HG02852 (cell line): Measurements from ENCODE around the gene EPHB2.

Experiments used
- ATAC-seq: cut with Tn5 transposase; IDR thresholded peaks from one replicate; pipeline ENCODE4 v1.9.1; 2021; ENCODE audit warnings: mild to moderate bottlenecking, moderate library complexity; ENCODE audit not compliant: unreplicated experiment

The EPHB2 gene

GRCh38 chr1:22875841-22876240, 165.2 kb downstream of the EPHB2 start:
- no peak for ATAC-seq

GRCh38 chr1:22876359-22877111, 165.9 kb downstream of the EPHB2 start:
- no peak for ATAC-seq

GRCh38 chr1:22877112-22877915, 166.7 kb downstream of the EPHB2 start:
- no peak for ATAC-seq

GRCh38 chr1:22877980-22878379, 167.3 kb downstream of the EPHB2 start:
- no peak for ATAC-seq

- no peak for ATAC-seq
Measured at GRCh38 chr1:22878626-22879025, 168.0 kb downstream of the EPHB2 start.

- ATAC-seq, result no peak
Measured at GRCh38 chr1:22879445-22879844, 168.8 kb downstream of the EPHB2 start.

GRCh38 chr1:22880174-22880601, 169.5 kb downstream of the EPHB2 start:
- no peak for ATAC-seq

- no peak for ATAC-seq
Measured at GRCh38 chr1:22883406-22883805, 172.8 kb downstream of the EPHB2 start.

- no peak for ATAC-seq
Measured at GRCh38 chr1:22884806-22885530, 174.3 kb downstream of the EPHB2 start.

GRCh38 chr1:22886211-22886610, 175.6 kb downstream of the EPHB2 start:
- ATAC-seq, result no peak

GRCh38 chr1:22887491-22887890, 176.9 kb downstream of the EPHB2 start:
- no peak for ATAC-seq

- ATAC-seq, result no peak
Measured at GRCh38 chr1:22888320-22889075, 177.9 kb downstream of the EPHB2 start.

- ATAC-seq, result no peak
Measured at GRCh38 chr1:22889213-22889827, 178.7 kb downstream of the EPHB2 start.

GRCh38 chr1:22892789-22893188, 182.2 kb downstream of the EPHB2 start:
- ATAC-seq, result no peak

- no peak for ATAC-seq
Measured at GRCh38 chr1:22893292-22893691, 182.7 kb downstream of the EPHB2 start.

- ATAC-seq, result no peak
Measured at GRCh38 chr1:22895357-22895756, 184.7 kb downstream of the EPHB2 start.

GRCh38 chr1:22896184-22896583, 185.5 kb downstream of the EPHB2 start:
- no peak for ATAC-seq

GRCh38 chr1:22900451-22900850, 189.8 kb downstream of the EPHB2 start:
- ATAC-seq, result no peak

- no peak for ATAC-seq
Measured at GRCh38 chr1:22903113-22903512, 192.5 kb downstream of the EPHB2 start.

- no peak for ATAC-seq
Measured at GRCh38 chr1:22906968-22907367, 196.3 kb downstream of the EPHB2 start.
